NT2/D1 (cell line): ENCODE data around the gene SLC39A11.

Source experiments
- YY1 ChIP-seq: IDR thresholded peaks from 2 replicates; pipeline ENCODE4 v1.6.1; 2011; ENCODE audit not compliant: insufficient read length, insufficient read depth
- ZNF274 ChIP-seq: IDR thresholded peaks from 2 replicates; pipeline ENCODE4 v1.6.1; 2011; ENCODE audit warnings: mild to moderate bottlenecking, low read depth, low read length

GRCh38 chr17:73043686-73044581 is 48.6 kb downstream of the SLC39A11 start:
- no peak for TF ChIP-seq ZNF274
- TF ChIP-seq YY1 = no peak
